ENCODE data around the gene TMEM119.

Gene TMEM119

GRCh38 chr12:108597559-108598471 lies at the start of gene TMEM119:
TSS of gene TMEM119 (minus strand) at chr12:108598084. CDS start at chr12:108592383, 5,701 bp downstream.
- DNase-seq (ENCODE audit: low spot score): no peak

- DNase-seq (ENCODE audit: low spot score): no peak
Observed at GRCh38 chr12:108646600-108647579, 49.0 kb upstream of the TMEM119 start.

GRCh38 chr12:108645686-108646599 lies 48.1 kb upstream of the TMEM119 start:
- no peak for DNase-seq (ENCODE audit: low spot score)

GRCh38 chr12:108644811-108645120 lies 46.9 kb upstream of the TMEM119 start:
- no peak for DNase-seq (ENCODE audit: low spot score)

GRCh38 chr12:108643941-108644810 lies 46.3 kb upstream of the TMEM119 start:
- DNase-seq (ENCODE audit: low spot score): peak; percentile 76

GRCh38 chr12:108642899-108643654 lies 45.2 kb upstream of the TMEM119 start:
- no peak for DNase-seq (ENCODE audit: low spot score)

- DNase-seq (ENCODE audit: low spot score): no peak
Observed at GRCh38 chr12:108642269-108642870, 44.5 kb upstream of the TMEM119 start.

- DNase-seq (ENCODE audit: low spot score): no peak
Observed at GRCh38 chr12:108641446-108642268, 43.8 kb upstream of the TMEM119 start.

- no peak for DNase-seq (ENCODE audit: low spot score)
Observed at GRCh38 chr12:108640802-108641445, 43.0 kb upstream of the TMEM119 start.

GRCh38 chr12:108638997-108639822 lies 41.3 kb upstream of the TMEM119 start:
- DNase-seq (ENCODE audit: low spot score): no peak

GRCh38 chr12:108638141-108638827 lies 40.4 kb upstream of the TMEM119 start:
- no peak for DNase-seq (ENCODE audit: low spot score)

GRCh38 chr12:108637222-108637971 lies 39.5 kb upstream of the TMEM119 start:
- DNase-seq (ENCODE audit: low spot score): no peak

GRCh38 chr12:108635997-108636808 lies 38.3 kb upstream of the TMEM119 start:
- no peak for DNase-seq (ENCODE audit: low spot score)

GRCh38 chr12:108635201-108635996 lies 37.5 kb upstream of the TMEM119 start:
- DNase-seq (ENCODE audit: low spot score): no peak
